ENCODE results near the gene SAG.

GRCh38 chr2:233358335-233358734, 50.7 kb downstream of the SAG start:
- TF ChIP-seq POLR2AphosphoS5 (IDR thresholded peaks at IDR 0.05; ENCODE audit: low read depth, low read length) (no peak), TCF7L2 (IDR thresholded peaks at IDR 0.05; ENCODE audit: low read depth, low read length) (no peak), REST (IDR thresholded peaks at IDR 0.05; ENCODE audit: insufficient read depth in 1 of 2, low read depth in 2 of 2, low read length in 1 of 2) (no peak), SIN3A (IDR thresholded peaks at IDR 0.05; ENCODE audit: borderline replicate concordance, insufficient read depth, low read depth, low read length) (no peak)
- TF ChIP-seq, protein P1, sequence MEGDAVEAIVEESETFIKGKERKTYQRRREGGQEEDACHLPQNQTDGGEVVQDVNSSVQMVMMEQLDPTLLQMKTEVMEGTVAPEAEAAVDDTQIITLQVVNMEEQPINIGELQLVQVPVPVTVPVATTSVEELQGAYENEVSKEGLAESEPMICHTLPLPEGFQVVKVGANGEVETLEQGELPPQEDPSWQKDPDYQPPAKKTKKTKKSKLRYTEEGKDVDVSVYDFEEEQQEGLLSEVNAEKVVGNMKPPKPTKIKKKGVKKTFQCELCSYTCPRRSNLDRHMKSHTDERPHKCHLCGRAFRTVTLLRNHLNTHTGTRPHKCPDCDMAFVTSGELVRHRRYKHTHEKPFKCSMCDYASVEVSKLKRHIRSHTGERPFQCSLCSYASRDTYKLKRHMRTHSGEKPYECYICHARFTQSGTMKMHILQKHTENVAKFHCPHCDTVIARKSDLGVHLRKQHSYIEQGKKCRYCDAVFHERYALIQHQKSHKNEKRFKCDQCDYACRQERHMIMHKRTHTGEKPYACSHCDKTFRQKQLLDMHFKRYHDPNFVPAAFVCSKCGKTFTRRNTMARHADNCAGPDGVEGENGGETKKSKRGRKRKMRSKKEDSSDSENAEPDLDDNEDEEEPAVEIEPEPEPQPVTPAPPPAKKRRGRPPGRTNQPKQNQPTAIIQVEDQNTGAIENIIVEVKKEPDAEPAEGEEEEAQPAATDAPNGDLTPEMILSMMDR (IDR thresholded peaks at IDR 0.05) = no peak

All from Panc1 (cell line).